Hepatocyte (in vitro differentiated cells): Measurements from ENCODE around the gene PLCB4.
A peak's percentile ranks its signal among the peaks of the same experiment; 100 is the strongest.

Experiments used
- CTCF ChIP-seq: fragments of 200-600 bp; sonication (generic); IDR thresholded peaks from 2 replicates; pipeline ENCODE4 v1.5.1; 2016; ENCODE audit warnings: antibody characterized with exemption, mild to moderate bottlenecking; ENCODE audit not compliant: poor library complexity
- EZH2 ChIP-seq: fragments of 200-600 bp; sonication (generic); IDR thresholded peaks from 2 replicates; pipeline ENCODE4 v1.6.1; 2016; ENCODE audit warnings: antibody characterized with exemption, mild to moderate bottlenecking, borderline replicate concordance

- no peak for TF ChIP-seq CTCF
- peak; percentile 83 for TF ChIP-seq EZH2
These were observed 445.8 kb downstream of the PLCB4 start, which contains the start of gene LAMP5 for GRCh38 chr20:9514461-9515213.
